ENCODE results near the gene SEMA5A. TPM values are rescaled to one million over a fixed set of nuclear protein-coding genes. Genes with fewer than 3 reads are reported as not detected.
A peak's percentile ranks its signal among the peaks of the same experiment; 100 is the strongest.

SEMA5A gene
- total RNA-seq, 2 donors from 2014 or later: 3.4 to 40.2 TPM

- Histone ChIP-seq H3K27me3 (no peaks in the 10 kb centered on the region), H3K27ac (no peak overlapping the region), H3K9me3 (no peaks in the 10 kb centered on the region), H3K4me1 (no peaks in the 10 kb centered on the region), H3K4me3 (no peak overlapping the region), H3K36me3 (replicated peaks in 1 of 2; ENCODE audit: insufficient read depth in 1 of 2, low read depth in 2 of 2) (no peaks in the 10 kb centered on the region)
- ATAC-seq (no peak), DNase-seq (no peak)
- TF ChIP-seq POLR2A (IDR thresholded peaks at IDR 0.05) (no peak), CTCF (IDR thresholded peaks at IDR 0.05) (no peak)
- intact Hi-C loops (cut with DNase I): no loop called here
- 72 to 86% methylated on average over 4 of the region's 4 CpGs for WGBS, 2 donors
Observed at GRCh38 chr5:9103290-9103689, 442.6 kb downstream of the SEMA5A start.

GRCh38 chr5:9099689-9100088 is 446.2 kb downstream of the SEMA5A start:
- ATAC-seq: no peak
- Histone ChIP-seq H3K27ac (no peak overlapping the region), H3K27me3 (no peaks in the 10 kb centered on the region), H3K4me3 (no peak overlapping the region), H3K4me1 (no peaks in the 10 kb centered on the region), H3K9me3 (no peaks in the 10 kb centered on the region), H3K36me3 (replicated peaks in 1 of 2; ENCODE audit: insufficient read depth in 1 of 2, low read depth in 2 of 2) (no peaks in the 10 kb centered on the region)
- 76 to 87% methylated on average over 2 of the region's 2 CpGs for WGBS, 2 donors
- no peak for DNase-seq
- no peak for TF ChIP-seq POLR2A (IDR thresholded peaks at IDR 0.05)
- no peak for TF ChIP-seq CTCF (IDR thresholded peaks at IDR 0.05)
- intact Hi-C loops (cut with DNase I): no loop called here

- Histone ChIP-seq H3K27ac (no peak overlapping the region), H3K9me3 (no peaks in the 10 kb centered on the region), H3K36me3 (replicated peaks in 1 of 2; ENCODE audit: insufficient read depth in 1 of 2, low read depth in 2 of 2) (no peaks in the 10 kb centered on the region), H3K27me3 (no peaks in the 10 kb centered on the region), H3K4me1 (no peaks in the 10 kb centered on the region), H3K4me3 (no peak overlapping the region)
- WGBS, 2 donors: 89 to 90% methylated on average over 1 of the region's 1 CpG
- no peak for TF ChIP-seq CTCF (IDR thresholded peaks at IDR 0.05)
- intact Hi-C loops (cut with DNase I): no loop called here
- ATAC-seq: no peak
- no peak for DNase-seq
Observed at GRCh38 chr5:9098990-9099389, 446.9 kb downstream of the SEMA5A start.

GRCh38 chr5:9094582-9094981 is 451.3 kb downstream of the SEMA5A start:
- Histone ChIP-seq H3K27ac (no peak overlapping the region), H3K27me3 (no peaks in the 10 kb centered on the region), H3K9me3 (no peaks in the 10 kb centered on the region), H3K36me3 (replicated peaks in 1 of 2; ENCODE audit: insufficient read depth in 1 of 2, low read depth in 2 of 2) (no peaks in the 10 kb centered on the region), H3K4me1 (peaks cover 7% of the 10 kb centered on the region), H3K4me3 (no peak overlapping the region)
- ATAC-seq (no peak), DNase-seq (no peak)
- no peak for TF ChIP-seq CTCF (IDR thresholded peaks at IDR 0.05)
- TF ChIP-seq POLR2A (IDR thresholded peaks at IDR 0.05): no peak
- WGBS, 2 donors: 83% methylated on average over 6 of the region's 6 CpGs
- intact Hi-C loops (cut with DNase I): no loop called here

- no peak overlapping the region for H3K4me3 ChIP-seq
- H3K27ac ChIP-seq: no peak overlapping the region
- ATAC-seq (peak; percentile 65), DNase-seq (no peak)
- TF ChIP-seq POLR2A (IDR thresholded peaks at IDR 0.05) (no peak), CTCF (IDR thresholded peaks at IDR 0.05) (no peak)
- H3K4me1 ChIP-seq: peaks cover 7% of the 10 kb centered on the region
- no peaks in the 10 kb centered on the region for H3K36me3 ChIP-seq (replicated peaks in 1 of 2; ENCODE audit: insufficient read depth in 1 of 2, low read depth in 2 of 2)
- H3K27me3 ChIP-seq: no peaks in the 10 kb centered on the region
- intact Hi-C loops (cut with DNase I): no loop called here
- no peaks in the 10 kb centered on the region for H3K9me3 ChIP-seq
- 67 to 71% methylated on average over 5 of the region's 5 CpGs for WGBS, 2 donors
Observed at GRCh38 chr5:9091896-9092662, 453.8 kb downstream of the SEMA5A start.
